Measurements from ENCODE around the gene SMC3. TPM values are rescaled to one million over a fixed set of nuclear protein-coding genes. Genes with fewer than 3 reads are reported as not detected.

The SMC3 gene
- total RNA-seq, 1 donor from 2014 or later, result 39.8 TPM

- Mint-ChIP-seq H3K9me3 (ENCODE audit: unreplicated experiment) (no peaks in the 10 kb centered on the region), H3K4me1 (ENCODE audit: unreplicated experiment) (peaks cover 34% of the 10 kb centered on the region), H3K36me3 (ENCODE audit: unreplicated experiment) (no peaks in the 10 kb centered on the region), H3K27me3 (ENCODE audit: unreplicated experiment) (no peaks in the 10 kb centered on the region), H3K27ac (ENCODE audit: unreplicated experiment) (no peak overlapping the region), H3K4me3 (ENCODE audit: unreplicated experiment) (no peak overlapping the region)
- no peak for TF ChIP-seq CTCF (IDR thresholded peaks at IDR 0.05)
- DNase-seq (ENCODE audit: extremely low spot score, unreplicated experiment), result no peak
Observed at GRCh38 chr10:110632591-110633215, 65.2 kb downstream of the SMC3 start.

GRCh38 chr10:110634527-110635209, 67.2 kb downstream of the SMC3 start:
- Mint-ChIP-seq H3K36me3 (ENCODE audit: unreplicated experiment) (no peaks in the 10 kb centered on the region), H3K4me1 (ENCODE audit: unreplicated experiment) (peaks cover 37% of the 10 kb centered on the region), H3K4me3 (ENCODE audit: unreplicated experiment) (no peak overlapping the region), H3K9me3 (ENCODE audit: unreplicated experiment) (no peaks in the 10 kb centered on the region), H3K27me3 (ENCODE audit: unreplicated experiment) (no peaks in the 10 kb centered on the region), H3K27ac (ENCODE audit: unreplicated experiment) (no peak overlapping the region)
- no peak for TF ChIP-seq CTCF (IDR thresholded peaks at IDR 0.05)
- DNase-seq (ENCODE audit: extremely low spot score, unreplicated experiment), result no peak

DNA sequence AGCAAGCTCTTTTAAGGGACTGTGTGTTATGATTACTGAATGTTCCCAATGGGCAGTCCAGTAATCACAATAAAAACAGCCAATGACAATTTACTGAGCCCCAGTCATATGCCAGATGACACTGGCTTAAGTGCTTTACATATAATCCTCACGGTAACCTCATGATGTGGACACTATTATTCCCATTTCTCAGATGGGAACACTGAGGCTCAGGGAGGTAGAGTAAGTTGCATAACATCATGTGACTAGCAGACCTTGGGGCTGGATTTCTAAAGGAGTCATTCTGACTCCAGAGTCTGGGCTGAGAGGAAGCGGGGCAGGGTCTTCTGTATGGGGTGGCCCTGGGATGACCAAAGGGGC, 69.1 kb downstream of the SMC3 start:
- no peak overlapping the region for H3K4me3 Mint-ChIP-seq (ENCODE audit: unreplicated experiment)
- peaks cover 29% of the 10 kb centered on the region for H3K4me1 Mint-ChIP-seq (ENCODE audit: unreplicated experiment)
- TF ChIP-seq CTCF (IDR thresholded peaks at IDR 0.05), result no peak
- H3K36me3 Mint-ChIP-seq (ENCODE audit: unreplicated experiment), result no peaks in the 10 kb centered on the region
- DNase-seq (ENCODE audit: extremely low spot score, unreplicated experiment), result no peak
- peak overlapping the region; percentile 71 for H3K27ac Mint-ChIP-seq (ENCODE audit: unreplicated experiment)
- no peaks in the 10 kb centered on the region for H3K9me3 Mint-ChIP-seq (ENCODE audit: unreplicated experiment)
- peaks cover 10% of the 10 kb centered on the region for H3K27me3 Mint-ChIP-seq (ENCODE audit: unreplicated experiment)

- no peak for TF ChIP-seq CTCF (IDR thresholded peaks at IDR 0.05)
- DNase-seq (ENCODE audit: extremely low spot score, unreplicated experiment), result no peak
- Mint-ChIP-seq H3K27me3 (ENCODE audit: unreplicated experiment) (peaks cover 14% of the 10 kb centered on the region), H3K4me3 (ENCODE audit: unreplicated experiment) (no peak overlapping the region), H3K4me1 (ENCODE audit: unreplicated experiment) (peaks cover 29% of the 10 kb centered on the region), H3K9me3 (ENCODE audit: unreplicated experiment) (no peaks in the 10 kb centered on the region), H3K27ac (ENCODE audit: unreplicated experiment) (peak overlapping the region; percentile 71), H3K36me3 (ENCODE audit: unreplicated experiment) (no peaks in the 10 kb centered on the region)
Observed at GRCh38 chr10:110636932-110637557, 69.5 kb downstream of the SMC3 start.

DNA sequence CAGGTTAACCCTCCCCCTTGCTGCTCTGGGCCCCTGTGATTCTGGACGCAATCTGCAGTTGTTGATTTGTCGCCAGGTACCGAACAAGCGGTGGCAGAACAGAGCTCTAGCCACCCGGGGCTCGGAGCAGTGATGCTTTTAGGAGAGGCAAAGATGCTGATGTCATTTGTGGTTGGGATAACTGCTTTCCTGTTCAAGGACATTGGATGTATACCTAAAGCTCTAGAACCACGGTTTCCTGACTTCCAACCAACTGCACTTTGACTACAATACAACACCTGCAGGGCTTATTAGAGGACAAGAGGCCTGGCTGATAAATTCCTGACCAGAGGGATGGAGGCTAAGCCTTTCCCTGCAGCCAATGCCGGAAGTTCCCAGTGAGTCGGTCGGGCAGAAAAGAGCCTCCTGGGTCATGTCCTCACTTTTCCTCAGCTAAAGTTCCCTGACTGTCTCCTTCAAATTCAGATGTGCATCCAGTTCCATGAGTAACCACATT, 70.1 kb downstream of the SMC3 start:
- peak overlapping the region; percentile 71 for H3K27ac Mint-ChIP-seq (ENCODE audit: unreplicated experiment)
- no peak overlapping the region for H3K4me3 Mint-ChIP-seq (ENCODE audit: unreplicated experiment)
- peaks cover 20% of the 10 kb centered on the region for H3K27me3 Mint-ChIP-seq (ENCODE audit: unreplicated experiment)
- no peaks in the 10 kb centered on the region for H3K9me3 Mint-ChIP-seq (ENCODE audit: unreplicated experiment)
- H3K36me3 Mint-ChIP-seq (ENCODE audit: unreplicated experiment), result no peaks in the 10 kb centered on the region
- peaks cover 29% of the 10 kb centered on the region for H3K4me1 Mint-ChIP-seq (ENCODE audit: unreplicated experiment)
- DNase-seq (ENCODE audit: extremely low spot score, unreplicated experiment), result no peak
- no peak for TF ChIP-seq CTCF (IDR thresholded peaks at IDR 0.05)
